Right renal pelvis (tissue), 4 donors: ENCODE results near the gene PALM. TPM values are rescaled to one million over a fixed set of nuclear protein-coding genes. Genes with fewer than 3 reads are reported as not detected.
"Not testable (repeated sequence)": the region's sequence is repeated elsewhere in the genome, so short reads cannot be mapped to it uniquely, and the experiment has no call there.

ENCODE experiments used
- DNase-seq, 4 donors: peaks; one replicate each; pipeline ENCODE4 v3.0.0-alpha.2; 2013; ENCODE audit warnings: low read depth in 4 of 4, low spot score in 3 of 4, missing footprints in 1 of 4
- polyA plus RNA-seq, 4 donors: library from polyadenylated mRNA; unstranded; fragments of 120-200 nt; gene quantifications; one replicate each; pipeline ENCODE4 v1.2.1, GENCODE V29; 2013; ENCODE audit not compliant: insufficient read length in 4 of 4

The PALM gene
- polyA plus RNA-seq, 4 donors: 79.7 to 121 (median 87.5) TPM

GRCh38 chr19:729965-730668 lies 21.4 kb downstream of the PALM start:
- DNase-seq: no peak

- DNase-seq: no peak
Measured at GRCh38 chr19:731000-731399, 22.3 kb downstream of the PALM start.

- DNase-seq: no peak
Measured at GRCh38 chr19:732148-733069, 23.7 kb downstream of the PALM start.

GRCh38 chr19:734716-735115 lies 26.0 kb downstream of the PALM start:
- no peak for DNase-seq

GRCh38 chr19:736125-736524 lies 27.4 kb downstream of the PALM start:
- DNase-seq: no peak

- DNase-seq: no peak
Measured at GRCh38 chr19:737591-738093, 28.9 kb downstream of the PALM start.

- DNase-seq: no peak
Measured at GRCh38 chr19:738509-739128, 29.9 kb downstream of the PALM start.

DNA sequence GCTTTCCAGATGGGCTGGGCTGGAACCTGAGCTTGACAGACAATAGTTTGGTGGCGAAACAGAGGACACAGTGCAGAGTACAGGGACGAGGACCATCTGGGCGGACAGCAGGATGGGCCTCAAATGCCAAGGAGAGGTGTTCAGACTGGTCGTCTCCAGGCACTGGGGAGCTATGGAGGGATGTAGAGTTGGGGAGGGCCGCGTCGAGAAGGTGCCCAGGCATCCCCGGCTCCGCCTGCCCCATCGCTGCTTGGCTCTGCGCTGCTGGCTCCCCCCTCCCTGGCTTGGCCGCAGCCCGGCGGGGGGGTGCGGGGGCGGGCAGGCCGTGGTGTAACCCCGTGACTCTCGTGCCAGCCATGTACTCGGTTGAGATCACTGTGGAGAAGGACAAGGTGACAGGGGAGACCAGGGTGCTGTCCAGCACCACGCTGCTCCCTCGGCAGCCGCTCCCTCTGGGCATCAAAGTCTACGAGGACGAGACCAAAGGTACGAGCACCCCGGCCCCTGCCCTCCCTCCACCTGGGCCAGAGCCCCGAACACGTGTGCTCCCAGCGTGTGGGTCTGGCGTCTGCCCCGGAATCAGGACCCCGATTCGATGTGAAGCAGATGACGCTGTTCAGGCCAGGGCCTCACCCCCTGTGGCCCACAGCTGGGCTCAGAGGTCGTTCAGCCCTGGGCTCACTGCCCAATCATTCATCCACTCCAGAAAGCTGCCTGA lies 31.4 kb downstream of the PALM start:
- no peak for DNase-seq

- DNase-seq: not testable (repeated sequence)
Measured at GRCh38 chr19:740816-741505, 32.2 kb downstream of the PALM start.

DNA sequence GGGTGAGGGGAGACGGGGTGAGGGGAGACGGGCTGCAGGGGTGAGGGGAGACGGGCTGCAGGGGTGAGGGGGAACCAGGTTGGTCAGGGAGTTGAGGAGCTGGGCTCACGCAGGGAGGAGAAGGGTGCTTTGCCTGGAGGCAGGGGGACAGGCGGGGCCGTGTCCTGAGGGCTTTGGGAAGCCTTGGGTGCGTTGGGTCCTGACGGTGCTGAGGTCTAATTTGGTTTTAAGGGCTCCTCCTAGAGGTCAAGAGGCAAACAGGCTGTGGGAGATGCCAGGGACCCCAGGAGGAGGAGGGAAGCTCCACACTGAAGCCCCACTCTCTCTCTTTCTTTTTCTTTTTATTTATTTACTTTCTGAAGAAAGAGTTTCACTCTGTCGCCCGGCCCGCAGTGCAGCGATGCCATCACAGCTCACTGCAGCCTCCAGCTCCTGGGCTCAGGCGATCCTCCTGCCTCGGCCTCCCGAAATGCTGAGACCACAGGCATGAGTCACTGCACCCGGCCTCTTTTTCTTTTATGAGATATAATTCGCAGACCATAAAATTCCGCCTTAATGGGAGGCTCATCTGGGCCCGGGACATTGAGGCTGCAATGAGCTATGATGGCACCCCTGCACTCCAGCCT lies 32.9 kb downstream of the PALM start:
- DNase-seq: no peak

DNA sequence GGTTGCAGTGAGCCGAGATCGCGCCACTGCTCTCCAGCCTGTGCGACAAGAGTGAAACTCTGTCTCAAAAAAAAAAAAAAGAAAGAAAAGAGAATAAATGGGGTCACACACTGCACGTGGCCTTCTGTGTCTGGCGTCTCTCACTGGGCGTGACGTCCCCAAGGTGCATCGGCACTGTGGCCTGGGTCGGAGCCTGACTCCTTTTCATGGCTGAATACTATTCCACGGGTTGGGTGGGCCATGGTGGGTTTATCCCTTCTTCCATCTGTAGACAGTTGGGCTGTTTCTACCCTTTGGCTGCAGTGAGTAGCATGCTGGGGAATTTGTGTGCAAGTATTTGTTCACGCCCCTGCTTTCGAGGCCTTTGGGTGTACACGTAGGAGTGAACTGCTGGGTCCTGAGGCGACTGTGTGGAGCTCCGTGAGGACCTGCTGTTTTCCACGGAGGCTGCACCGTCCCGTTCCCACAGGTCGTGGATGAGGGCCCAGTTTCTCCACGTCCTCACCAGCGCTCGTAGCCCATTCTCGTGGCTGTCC lies 33.9 kb downstream of the PALM start:
- DNase-seq: no peak

GRCh38 chr19:743168-743687 lies 34.5 kb downstream of the PALM start:
- DNase-seq: peak in 1 of 4 donors; percentile 52

DNA sequence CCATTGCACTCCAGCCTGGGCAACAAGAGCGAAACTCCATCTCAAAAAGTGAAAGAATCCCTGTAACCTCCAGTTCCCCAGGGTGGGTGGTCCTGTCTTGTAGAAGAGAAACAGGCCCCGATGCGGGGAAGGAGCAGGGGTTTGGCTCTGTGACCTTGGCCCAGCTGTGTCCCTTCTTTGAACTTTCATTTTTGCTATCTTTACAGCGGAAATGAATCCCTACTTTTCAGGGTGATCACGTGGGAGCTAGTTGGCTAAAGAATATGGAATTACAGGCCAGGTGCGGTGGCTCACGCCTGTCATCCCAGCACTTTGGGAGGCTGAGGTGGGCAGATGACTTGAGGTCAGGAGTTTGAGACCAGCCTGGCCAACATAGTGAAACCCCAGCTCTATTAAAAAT lies 36.4 kb downstream of the PALM start:
- not testable (repeated sequence) for DNase-seq

DNA sequence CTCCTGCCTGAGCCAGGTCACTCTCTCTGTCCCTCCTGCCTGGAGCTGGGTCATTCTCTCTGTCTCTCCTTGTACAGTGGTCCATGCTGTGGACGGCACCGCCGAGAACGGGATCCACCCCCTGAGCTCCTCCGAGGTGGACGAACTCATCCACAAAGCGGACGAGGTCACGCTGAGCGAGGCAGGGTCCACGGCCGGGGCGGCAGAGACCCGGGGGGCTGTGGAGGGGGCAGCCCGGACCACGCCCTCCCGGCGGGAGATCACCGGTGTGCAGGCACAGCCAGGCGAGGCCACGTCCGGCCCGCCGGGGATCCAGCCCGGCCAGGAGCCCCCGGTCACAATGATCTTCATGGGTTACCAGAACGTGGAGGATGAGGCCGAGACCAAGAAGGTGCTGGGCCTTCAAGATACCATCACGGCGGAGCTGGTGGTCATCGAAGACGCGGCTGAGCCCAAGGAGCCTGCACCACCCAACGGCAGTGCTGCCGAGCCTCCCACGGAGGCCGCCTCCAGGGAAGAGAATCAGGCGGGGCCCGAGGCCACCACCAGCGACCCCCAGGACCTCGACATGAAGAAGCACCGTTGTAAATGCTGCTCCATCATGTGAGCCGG lies 37.6 kb downstream of the PALM start:
- DNase-seq: no peak

DNA sequence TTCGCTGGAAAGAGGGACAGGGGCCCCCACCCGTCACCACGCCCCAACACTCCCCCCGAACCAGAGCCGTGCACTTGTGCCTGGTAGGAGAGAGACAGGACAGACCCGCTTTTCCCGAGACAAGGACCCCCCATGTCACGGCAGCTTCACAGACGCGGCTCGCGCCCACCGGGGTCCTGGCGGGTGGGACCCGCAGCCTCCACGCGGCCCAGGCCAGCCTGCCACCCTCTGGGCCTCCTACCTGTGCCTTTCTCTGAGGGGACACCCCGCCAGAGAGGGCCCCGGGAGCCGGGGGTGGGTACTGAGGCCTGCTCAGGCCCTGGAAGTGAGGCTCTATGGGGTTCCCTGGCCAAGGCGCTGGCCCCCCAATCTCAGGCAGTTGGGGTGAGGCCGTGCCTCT lies 38.2 kb downstream of the PALM start:
- no peak for DNase-seq

DNA sequence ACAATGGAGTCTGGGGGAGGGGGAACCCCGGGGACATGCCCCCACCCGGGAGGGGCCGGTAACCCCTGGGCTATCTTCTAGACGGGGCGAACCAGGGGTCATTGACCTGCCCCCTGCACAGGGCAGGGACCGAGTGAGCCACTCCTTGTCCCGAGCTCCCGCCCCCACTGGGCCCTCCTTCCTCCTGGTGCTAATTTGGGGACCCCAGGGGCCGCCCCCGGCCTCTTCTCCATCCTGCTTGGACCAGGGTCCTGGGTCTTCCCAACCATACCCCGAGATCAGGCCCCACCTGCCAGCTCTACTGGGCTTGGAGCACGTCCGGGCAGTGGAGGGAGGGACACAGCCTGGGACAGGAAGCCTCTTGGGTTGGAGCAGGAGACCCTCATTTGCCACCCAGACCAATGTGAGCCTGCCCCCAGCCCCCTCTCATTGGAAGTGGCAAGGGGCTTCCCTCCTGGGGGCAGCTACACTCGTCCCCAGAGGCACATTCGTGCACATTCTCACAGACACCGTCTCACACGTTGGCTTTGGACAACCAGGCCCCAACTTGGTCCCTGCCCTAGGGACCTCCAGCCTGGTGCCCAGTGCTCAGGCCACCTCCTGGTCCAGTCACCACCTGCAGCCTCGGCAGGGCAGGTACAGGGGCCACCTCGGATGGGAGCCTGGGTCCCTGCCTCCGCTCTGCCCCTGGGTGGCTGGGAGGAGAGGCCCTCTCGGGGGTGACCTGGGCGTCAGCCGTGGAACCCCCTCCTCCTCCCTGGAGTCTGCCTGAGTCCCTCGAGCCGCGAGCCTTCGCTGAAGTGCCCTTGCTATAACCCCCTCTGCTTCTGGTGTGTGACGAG lies 38.9 kb downstream of the PALM start:
- no peak for DNase-seq

- DNase-seq: no peak
Measured at GRCh38 chr19:748274-748598, 39.5 kb downstream of the PALM start.

DNA sequence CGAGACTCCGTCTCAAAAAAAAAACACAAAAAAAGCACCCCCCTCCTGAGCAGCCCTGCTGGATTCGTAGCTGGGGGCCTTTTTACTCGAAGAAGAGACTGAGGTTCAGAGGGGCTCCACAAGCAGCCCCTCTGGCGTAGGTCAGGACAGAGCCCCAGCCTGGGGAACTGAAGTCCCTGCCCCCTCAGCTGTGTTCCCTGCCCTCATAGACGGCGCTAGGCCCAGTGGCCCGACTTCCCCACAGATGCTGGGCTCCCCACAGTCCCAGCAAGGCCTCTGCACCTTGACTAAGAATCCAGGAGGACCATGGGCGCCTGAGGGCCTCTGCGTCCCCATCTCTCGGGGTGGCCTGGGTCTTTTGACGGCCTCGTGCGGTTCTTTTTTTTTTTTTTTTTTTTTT lies 41.1 kb downstream of the PALM start:
- DNase-seq: no peak
